Loucy (cell line): ENCODE measurements around the gene CACHD1.

ENCODE experiments used
- CTCF ChIP-seq: fragments of 200-600 bp; sonication (generic); conservative IDR thresholded peaks from 2 replicates; pipeline ENCODE4 v1.5.1; 2014; ENCODE audit warnings: mild to moderate bottlenecking, antibody characterized with exemption, low read length
- EZH2phosphoT487 ChIP-seq: fragments of 200-600 bp; IDR thresholded peaks from 2 replicates; pipeline ENCODE4 v1.6.1; 2018; ENCODE audit warnings: antibody characterized with exemption, mild to moderate bottlenecking, moderate library complexity, borderline replicate concordance

GRCh38 chr1:64513545-64513944 lies 43.6 kb downstream of the CACHD1 start:
- TF ChIP-seq CTCF (no peak), EZH2phosphoT487 (no peak)
